HEK293T (cell line): ENCODE measurements around the gene SLC4A8.

Experiments used
- ARNT ChIP-seq: fragments of 450-650 bp; IDR thresholded peaks from 2 replicates; pipeline ENCODE4 v1.6.1; 2017; ENCODE audit warnings: mild to moderate bottlenecking
- BHLHE40 ChIP-seq: fragments of 450-650 bp; IDR thresholded peaks from 2 replicates; pipeline ENCODE4 v1.6.1; 2016; ENCODE audit warnings: mild to moderate bottlenecking, moderate library complexity, borderline replicate concordance
- ELF4 ChIP-seq: fragments of 450-650 bp; IDR thresholded peaks from 2 replicates; pipeline ENCODE4 v1.6.1; 2017; ENCODE audit warnings: antibody characterized with exemption
- FOXA1 ChIP-seq: fragments of 450-650 bp; IDR thresholded peaks from 2 replicates; pipeline ENCODE4 v1.6.1; 2016; ENCODE audit warnings: mild to moderate bottlenecking
- FOXK2 ChIP-seq: fragments of 450-650 bp; IDR thresholded peaks from 2 replicates; pipeline ENCODE4 v1.6.1; 2016; ENCODE audit warnings: mild to moderate bottlenecking
- FOXM1 ChIP-seq: fragments of 450-650 bp; IDR thresholded peaks from 2 replicates; pipeline ENCODE4 v1.6.1; 2017; ENCODE audit warnings: mild to moderate bottlenecking, borderline replicate concordance
- L3MBTL2 ChIP-seq: fragments of 450-650 bp; conservative IDR thresholded peaks from 2 replicates; pipeline ENCODE4 v1.6.1; 2016; ENCODE audit warnings: mild to moderate bottlenecking
- LEF1 ChIP-seq: fragments of 450-650 bp; IDR thresholded peaks from 2 replicates; pipeline ENCODE4 v1.6.1; 2017; ENCODE audit warnings: mild to moderate bottlenecking, borderline replicate concordance
- NFRKB ChIP-seq: fragments of 450-650 bp; IDR thresholded peaks from 2 replicates; pipeline ENCODE4 v1.6.1; 2016; ENCODE audit warnings: mild to moderate bottlenecking, moderate library complexity
- SP1 ChIP-seq: fragments of 450-650 bp; IDR thresholded peaks from 2 replicates; pipeline ENCODE4 v1.6.1; 2017
- TARDBP ChIP-seq: fragments of 450-650 bp; IDR thresholded peaks from 2 replicates; pipeline ENCODE4 v1.6.1; 2016
- ZNF384 ChIP-seq: fragments of 450-650 bp; IDR thresholded peaks from 2 replicates; pipeline ENCODE4 v1.6.1; 2016

DNA sequence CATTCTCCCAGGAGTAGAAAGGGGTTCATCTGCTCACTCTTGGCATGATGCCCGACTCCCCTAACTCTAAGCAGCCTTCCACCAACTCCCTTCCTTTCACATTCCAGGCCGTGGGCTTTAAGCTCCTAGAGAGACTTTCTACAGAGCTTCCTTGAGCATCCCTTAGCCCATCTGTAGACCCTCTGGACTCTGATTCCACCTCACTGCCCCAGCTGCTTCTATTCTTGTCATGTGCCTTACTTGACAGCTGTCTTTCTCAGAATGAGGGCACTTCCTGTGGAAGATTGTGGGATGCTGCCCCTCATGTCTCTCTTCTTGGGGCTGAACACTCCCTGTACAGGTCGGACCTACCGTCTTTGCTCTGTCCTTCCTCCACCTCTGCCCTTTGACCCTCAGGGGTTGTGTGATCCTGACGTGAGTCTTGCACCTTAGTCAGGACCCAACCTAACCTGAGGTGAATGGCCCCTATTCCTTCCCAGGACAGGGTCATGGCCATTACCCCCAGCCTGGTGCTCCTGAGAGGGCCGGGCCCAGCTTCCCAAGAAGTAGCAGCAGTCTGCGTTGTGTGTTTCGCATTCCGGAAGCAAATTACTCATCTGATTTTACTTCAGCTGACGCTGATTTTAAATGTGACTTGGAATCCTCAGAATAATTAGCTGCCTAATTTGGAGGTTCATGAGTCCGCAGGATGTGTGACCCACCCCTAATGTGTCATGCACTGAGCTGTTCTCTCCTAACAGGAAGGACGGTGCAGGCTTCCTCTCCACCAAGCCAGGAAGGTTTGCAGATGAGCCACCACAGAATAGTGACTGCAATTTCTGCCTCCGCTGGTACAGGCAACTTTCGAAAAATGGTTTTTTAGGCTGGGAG lies 30.7 kb upstream of the SLC4A8 start:
- TF ChIP-seq BHLHE40 = no peak
- no peak for TF ChIP-seq ARNT
- no peak for TF ChIP-seq ZNF384
- no peak for TF ChIP-seq SP1
- TF ChIP-seq ELF4 = no peak
- no peak for TF ChIP-seq L3MBTL2
- no peak for TF ChIP-seq FOXM1
- no peak for TF ChIP-seq FOXA1
- TF ChIP-seq TARDBP = no peak
- no peak for TF ChIP-seq NFRKB
- TF ChIP-seq LEF1 = no peak
- no peak for TF ChIP-seq FOXK2
